Rectal smooth muscle tissue (tissue), 1 donor: ENCODE measurements around the gene PRRX1.

Experiments used
- H3K27ac ChIP-seq: one replicate; pipeline ENCODE4 v1.7.0; 2013; ENCODE audit warnings: low read depth, low read length, inconsistent platforms
- H3K27me3 ChIP-seq: one replicate; pipeline ENCODE4 v1.7.0; 2013; ENCODE audit warnings: low read length; ENCODE audit not compliant: control insufficient read depth, insufficient read depth
- H3K36me3 ChIP-seq: one replicate; pipeline ENCODE4 v1.7.0; 2013; ENCODE audit warnings: low read length; ENCODE audit not compliant: control insufficient read depth, insufficient read depth
- H3K4me1 ChIP-seq: one replicate; pipeline ENCODE4 v1.7.0; 2013; ENCODE audit warnings: low read length; ENCODE audit not compliant: control insufficient read depth, insufficient read depth
- H3K4me3 ChIP-seq: one replicate; pipeline ENCODE4 v1.7.0; 2013; ENCODE audit warnings: low read length
- H3K9ac ChIP-seq: one replicate; pipeline ENCODE4 v1.7.0; 2013; ENCODE audit warnings: low read length

Gene PRRX1

DNA sequence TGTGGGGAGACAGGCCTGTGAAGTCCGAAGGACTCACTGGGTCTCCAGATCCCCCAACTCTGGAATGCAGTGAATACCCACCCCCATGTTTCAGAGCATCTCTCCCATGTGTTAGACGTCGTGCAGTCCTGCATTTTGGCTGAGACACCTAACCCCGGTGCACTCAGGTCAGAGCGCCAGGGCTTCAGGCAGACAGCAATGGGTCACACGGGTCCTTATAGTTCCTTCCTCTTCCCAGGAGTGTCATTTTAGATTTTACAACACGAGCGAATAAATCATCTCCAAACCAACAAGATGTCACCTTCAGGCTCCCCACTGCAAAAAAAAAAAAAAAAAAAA is 5.1 kb downstream of the PRRX1 start:
- Histone ChIP-seq H3K27ac (no peak overlapping the region), H3K36me3 (no peaks in the 10 kb centered on the region), H3K27me3 (peaks cover 27% of the 10 kb centered on the region), H3K9ac (no peak overlapping the region), H3K4me1 (peaks cover 4% of the 10 kb centered on the region), H3K4me3 (no peak overlapping the region)

DNA sequence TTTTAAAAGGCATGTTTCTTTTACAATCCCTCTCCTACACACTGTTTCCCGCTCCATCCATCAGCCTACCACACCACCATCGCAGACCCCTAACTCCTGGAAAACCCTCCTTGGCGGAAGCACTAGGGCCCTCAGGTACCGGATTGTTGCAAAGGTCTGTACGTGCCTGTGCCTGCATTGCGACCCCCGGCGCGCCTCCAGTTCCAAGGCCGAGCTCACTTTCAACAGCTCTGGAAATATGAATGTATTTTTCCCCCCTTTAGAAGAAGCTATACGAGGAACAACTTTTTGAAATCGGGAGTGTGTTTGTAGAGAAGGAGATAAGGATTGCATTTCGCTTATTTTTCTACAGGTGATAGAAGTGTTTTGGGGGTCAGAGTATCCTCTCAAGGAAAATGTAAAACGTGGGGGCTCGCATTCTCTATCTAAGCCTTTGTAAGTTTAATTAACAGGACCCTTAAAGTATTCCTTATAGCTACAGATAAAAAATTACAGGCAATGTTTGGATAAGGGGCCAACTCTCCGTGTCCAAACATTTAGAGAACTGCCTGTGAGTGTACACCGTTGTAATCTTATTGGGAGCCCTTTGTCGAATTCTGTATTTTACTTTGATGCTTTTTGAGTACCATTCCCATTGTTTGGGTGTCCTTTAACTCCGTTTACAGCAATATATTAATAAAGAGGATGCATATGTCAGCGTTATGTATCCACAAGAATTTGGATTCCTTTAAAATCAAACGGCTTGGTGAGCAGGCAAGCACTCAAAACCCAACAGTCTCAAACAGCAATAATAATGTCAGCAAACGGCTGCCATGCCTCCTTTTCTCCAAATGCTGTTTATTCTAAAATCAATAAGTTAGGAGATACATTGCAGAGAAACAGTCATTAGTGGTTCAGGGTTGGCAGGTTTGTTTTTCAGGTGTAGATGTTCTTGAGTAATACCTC is 5.9 kb downstream of the PRRX1 start:
- peaks cover 21% of the 10 kb centered on the region for H3K27me3 ChIP-seq
- no peaks in the 10 kb centered on the region for H3K36me3 ChIP-seq
- H3K27ac ChIP-seq, result no peak overlapping the region
- H3K4me3 ChIP-seq, result no peak overlapping the region
- H3K4me1 ChIP-seq, result no peaks in the 10 kb centered on the region
- H3K9ac ChIP-seq, result no peak overlapping the region

DNA sequence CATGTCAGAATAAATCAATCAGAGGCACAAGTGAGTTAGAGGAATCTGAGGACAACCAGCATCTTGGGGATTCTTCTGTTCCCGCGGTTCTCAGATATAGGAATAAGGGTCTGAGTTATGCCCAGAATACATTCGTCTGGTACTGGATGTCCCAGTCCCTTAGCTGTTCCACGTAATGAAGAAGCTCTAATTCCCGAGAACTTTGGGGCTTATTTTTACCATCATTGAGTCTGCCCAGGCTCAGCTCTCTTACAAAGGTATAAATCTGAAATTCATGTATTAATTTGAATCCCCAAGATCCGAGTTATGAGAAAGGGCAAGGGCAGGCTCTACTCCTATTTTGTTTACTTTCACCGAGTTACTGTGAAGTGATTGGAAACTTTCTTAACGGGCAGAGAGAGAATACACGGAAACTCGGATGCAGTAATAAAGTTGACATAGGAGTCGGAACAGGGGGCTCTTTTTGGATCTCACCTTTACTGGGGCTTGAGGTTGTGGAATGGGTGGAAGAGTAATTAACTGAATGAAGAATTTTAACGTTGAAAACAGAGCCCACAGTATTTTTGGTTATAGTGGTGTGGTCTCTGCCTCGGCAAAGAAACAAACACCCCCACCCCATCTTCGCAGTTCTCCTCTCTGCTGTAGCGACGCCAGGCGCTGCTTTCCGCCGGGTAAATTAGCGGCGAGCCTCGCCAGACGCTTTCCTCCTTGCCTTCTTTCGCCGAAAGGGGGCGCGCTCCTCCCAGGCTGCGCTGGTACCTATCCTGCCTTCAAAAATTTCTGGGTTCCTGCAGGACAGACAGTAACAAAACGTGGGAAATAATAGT is 7.1 kb downstream of the PRRX1 start:
- H3K4me3 ChIP-seq, result no peak overlapping the region

DNA sequence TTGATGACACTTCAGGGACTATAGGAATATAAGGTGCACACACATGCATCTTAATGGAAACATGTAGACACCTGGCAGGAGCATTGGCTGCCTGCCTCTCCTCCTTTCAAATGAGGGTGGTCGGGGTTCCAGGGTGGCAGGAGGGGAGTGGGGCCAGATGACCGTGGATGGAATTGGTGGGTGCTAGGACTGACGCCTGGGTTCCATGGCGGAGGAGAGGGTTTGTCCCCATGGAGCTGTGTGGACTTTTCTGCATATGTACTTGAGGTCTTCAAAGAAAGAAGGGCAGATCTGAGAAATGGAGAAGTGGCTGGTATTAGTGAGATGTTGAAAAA is 7.7 kb downstream of the PRRX1 start:
- H3K27me3 ChIP-seq, result peaks cover 16% of the 10 kb centered on the region
- H3K4me1 ChIP-seq, result no peaks in the 10 kb centered on the region
- H3K27ac ChIP-seq, result no peak overlapping the region
- no peaks in the 10 kb centered on the region for H3K36me3 ChIP-seq
- H3K9ac ChIP-seq, result no peak overlapping the region
- no peak overlapping the region for H3K4me3 ChIP-seq

More for the DNA sequence above, 7.1 kb downstream of the PRRX1 start:
- Histone ChIP-seq H3K36me3 (no peaks in the 10 kb centered on the region), H3K27ac (no peak overlapping the region), H3K9ac (no peak overlapping the region), H3K4me1 (no peaks in the 10 kb centered on the region), H3K27me3 (peaks cover 19% of the 10 kb centered on the region)

DNA sequence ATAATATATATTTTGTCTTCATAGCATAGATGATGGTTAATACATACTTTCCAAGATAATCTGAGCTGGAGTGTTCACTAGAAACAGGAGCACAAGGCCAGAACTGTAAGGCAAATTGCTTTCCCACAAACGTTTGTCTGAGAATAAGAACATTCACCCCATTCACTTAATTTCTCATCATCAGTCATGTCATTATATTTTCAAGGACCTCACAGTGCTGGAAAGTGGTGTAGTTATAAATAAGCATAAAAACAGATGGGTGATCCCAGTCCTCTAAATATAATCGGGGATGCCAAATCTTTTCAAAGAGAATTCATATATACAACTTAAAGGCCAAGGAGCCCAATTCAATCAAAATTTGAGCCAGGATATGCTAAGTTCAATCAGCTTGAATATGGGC is 8.4 kb downstream of the PRRX1 start:
- Histone ChIP-seq H3K9ac (no peak overlapping the region), H3K36me3 (no peaks in the 10 kb centered on the region), H3K4me1 (no peaks in the 10 kb centered on the region), H3K4me3 (no peak overlapping the region), H3K27me3 (peaks cover 9% of the 10 kb centered on the region), H3K27ac (no peak overlapping the region)

DNA sequence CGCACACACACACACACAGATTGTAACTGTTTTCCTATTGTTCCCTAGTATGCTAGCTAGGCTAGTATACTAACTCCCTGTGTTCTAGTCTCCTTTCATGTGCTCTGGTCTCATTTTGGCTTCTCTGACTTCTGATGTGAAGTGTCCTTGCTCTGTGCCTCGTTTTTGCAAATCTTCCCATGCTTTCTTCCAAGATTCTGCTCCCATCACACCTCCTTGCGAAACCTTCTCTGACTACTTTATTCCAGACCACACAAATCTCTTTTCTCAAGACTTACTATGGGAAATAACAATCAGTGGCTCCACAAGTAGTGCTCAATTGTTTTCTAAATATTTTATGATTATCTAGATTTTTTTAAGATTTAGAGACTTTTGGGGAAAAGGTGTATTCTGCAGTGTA is 10.3 kb downstream of the PRRX1 start:
- Histone ChIP-seq H3K27me3 (peaks cover 3% of the 10 kb centered on the region), H3K9ac (no peak overlapping the region), H3K4me3 (no peak overlapping the region), H3K36me3 (no peaks in the 10 kb centered on the region), H3K27ac (no peak overlapping the region), H3K4me1 (no peaks in the 10 kb centered on the region)

DNA sequence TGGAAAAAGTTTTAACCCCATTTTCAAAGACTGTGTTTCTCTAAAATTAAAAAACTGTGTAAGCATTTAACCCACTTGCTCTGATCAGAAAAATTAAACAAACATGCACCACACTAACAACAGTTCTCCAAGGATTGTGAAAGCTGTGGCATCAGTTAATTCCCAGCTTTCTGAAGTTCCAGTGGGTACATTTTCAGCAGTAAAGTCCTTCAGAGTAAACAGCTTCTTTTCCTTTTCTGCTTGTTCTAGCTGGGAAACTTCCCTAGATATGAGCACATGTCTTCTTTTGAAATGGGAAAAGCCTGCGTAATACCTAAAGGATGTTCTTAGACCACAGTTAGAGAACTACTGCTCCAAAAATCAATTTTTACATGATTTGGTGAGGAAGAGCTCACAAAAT is 11.1 kb downstream of the PRRX1 start:
- no peak overlapping the region for H3K27ac ChIP-seq
- no peaks in the 10 kb centered on the region for H3K4me1 ChIP-seq
- H3K36me3 ChIP-seq, result no peaks in the 10 kb centered on the region
- no peak overlapping the region for H3K9ac ChIP-seq
- no peak overlapping the region for H3K4me3 ChIP-seq
- peaks cover 3% of the 10 kb centered on the region for H3K27me3 ChIP-seq

DNA sequence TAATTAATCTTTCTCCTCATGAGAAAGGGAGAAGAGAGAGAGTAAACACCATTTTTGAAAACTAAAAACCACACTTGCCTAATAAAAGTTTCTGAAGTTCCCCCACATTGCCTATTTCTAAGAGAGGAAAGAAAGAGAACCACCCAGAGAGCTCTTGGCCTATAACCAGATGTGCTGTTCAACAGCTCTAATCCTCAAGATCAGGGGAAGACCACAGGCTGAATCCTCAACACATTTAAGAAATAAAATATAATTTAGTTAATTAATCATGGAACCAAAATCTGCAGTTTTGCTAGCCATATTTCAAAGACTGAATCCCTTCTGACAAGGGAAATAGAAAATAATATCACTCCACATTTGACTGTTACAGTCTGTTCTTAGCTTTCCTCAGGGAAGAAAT is 11.9 kb downstream of the PRRX1 start:
- Histone ChIP-seq H3K9ac (no peak overlapping the region), H3K27ac (no peak overlapping the region), H3K36me3 (no peaks in the 10 kb centered on the region), H3K27me3 (no peaks in the 10 kb centered on the region), H3K4me1 (no peaks in the 10 kb centered on the region), H3K4me3 (no peak overlapping the region)

DNA sequence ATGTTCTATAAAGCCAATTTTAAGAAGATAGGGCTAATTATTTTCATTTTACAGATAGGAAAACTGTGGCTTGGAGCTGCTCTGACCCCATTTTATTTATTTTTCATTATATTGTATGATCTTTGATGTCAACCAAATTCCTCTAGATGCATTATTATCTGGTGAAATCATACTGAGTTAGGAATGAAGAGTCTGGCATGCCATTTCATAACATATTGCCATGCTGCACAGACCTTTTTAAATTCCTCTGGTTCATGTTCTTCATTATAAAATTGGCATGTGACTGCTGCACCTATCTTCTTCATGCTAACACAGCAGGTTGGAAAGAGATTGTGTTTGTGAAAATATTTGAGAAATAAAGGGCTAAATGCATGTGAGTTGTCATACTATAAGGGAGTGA is 12.7 kb downstream of the PRRX1 start:
- Histone ChIP-seq H3K27me3 (no peaks in the 10 kb centered on the region), H3K9ac (no peak overlapping the region), H3K4me1 (no peaks in the 10 kb centered on the region), H3K36me3 (no peaks in the 10 kb centered on the region), H3K4me3 (no peak overlapping the region), H3K27ac (no peak overlapping the region)

DNA sequence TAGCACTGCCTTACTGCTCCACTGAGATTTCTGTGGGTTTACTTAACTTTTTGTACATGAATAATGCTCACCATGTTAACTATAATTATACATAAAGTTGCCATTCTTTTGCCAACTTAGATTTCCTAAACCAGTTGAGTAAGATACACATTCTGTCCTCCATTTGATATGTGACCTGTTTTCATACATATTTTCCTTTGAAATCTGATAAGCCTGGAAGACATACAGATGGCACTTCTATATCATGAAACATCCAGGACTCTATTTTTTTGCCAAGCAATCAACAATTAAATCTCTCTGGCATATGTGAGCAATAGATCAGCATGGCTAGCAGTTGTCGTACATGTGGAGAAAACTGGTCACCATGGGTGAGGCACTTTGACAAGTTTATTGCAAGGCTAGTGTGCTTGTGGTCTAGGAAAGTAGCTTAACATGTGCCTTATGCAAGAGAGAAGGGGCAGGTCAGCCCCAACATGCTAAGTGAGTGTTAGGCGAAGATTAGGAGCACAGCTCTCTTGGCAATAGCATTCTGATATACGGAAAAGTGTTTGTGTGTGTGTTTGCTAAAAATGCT is 14.2 kb downstream of the PRRX1 start:
- Histone ChIP-seq H3K4me3 (no peak overlapping the region), H3K36me3 (no peaks in the 10 kb centered on the region), H3K9ac (no peak overlapping the region), H3K27me3 (no peaks in the 10 kb centered on the region), H3K27ac (no peak overlapping the region), H3K4me1 (no peaks in the 10 kb centered on the region)

DNA sequence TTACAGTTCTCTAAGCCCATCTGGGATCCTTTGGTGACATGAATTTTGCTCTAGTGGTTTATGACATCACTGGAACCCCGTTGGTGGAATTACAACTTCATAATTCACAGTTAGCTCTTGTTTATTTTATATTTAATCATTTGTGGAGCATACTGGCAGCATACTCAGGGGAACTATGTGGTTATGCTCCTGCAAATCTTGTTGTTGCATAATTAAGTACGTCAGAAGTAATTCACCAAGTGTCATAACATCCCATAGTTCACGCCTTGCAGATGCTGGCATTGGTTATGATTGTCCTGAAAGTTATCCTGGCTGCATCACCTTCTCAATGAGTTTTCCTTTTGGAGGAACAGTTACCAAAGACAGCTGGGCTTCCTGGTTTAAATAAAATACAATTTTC is 16.5 kb downstream of the PRRX1 start:
- no peak overlapping the region for H3K27ac ChIP-seq
- no peak overlapping the region for H3K4me3 ChIP-seq
- H3K36me3 ChIP-seq, result no peaks in the 10 kb centered on the region
- no peak overlapping the region for H3K9ac ChIP-seq
- H3K27me3 ChIP-seq, result no peaks in the 10 kb centered on the region
- no peaks in the 10 kb centered on the region for H3K4me1 ChIP-seq

DNA sequence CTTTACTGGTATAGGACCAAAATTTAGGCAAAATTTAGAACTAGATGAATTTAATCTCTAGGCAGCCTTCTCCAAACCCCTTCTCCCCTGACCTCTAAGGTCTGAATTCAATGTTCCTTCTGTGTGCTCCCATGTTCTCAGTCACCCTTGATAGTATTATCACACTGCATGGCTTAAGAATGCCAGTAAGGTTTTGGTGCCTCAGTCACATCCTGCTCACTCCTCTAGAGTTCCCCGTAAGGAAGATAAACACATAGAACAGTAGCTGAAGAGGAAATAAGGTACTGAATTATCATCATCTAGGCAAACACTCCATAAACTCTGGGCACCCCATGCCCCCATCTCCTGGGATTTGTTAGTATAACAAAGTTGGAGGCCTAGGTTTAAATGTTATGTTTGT is 18.2 kb downstream of the PRRX1 start:
- H3K27ac ChIP-seq, result no peak overlapping the region
- no peaks in the 10 kb centered on the region for H3K4me1 ChIP-seq
- H3K9ac ChIP-seq, result no peak overlapping the region
- H3K27me3 ChIP-seq, result no peaks in the 10 kb centered on the region
- H3K4me3 ChIP-seq, result no peak overlapping the region
- no peaks in the 10 kb centered on the region for H3K36me3 ChIP-seq
